T follicular helper cell (primary cell): ENCODE measurements around the gene EYA3.
"Not testable (repeated sequence)": the region's sequence is repeated elsewhere in the genome, so short reads cannot be mapped to it uniquely, and the experiment has no call there.

Experiments
- DNase-seq: peaks from one replicate; pipeline ENCODE4 v3.0.0-alpha.2; 2020; ENCODE audit warnings: low read depth

Gene EYA3

DNA sequence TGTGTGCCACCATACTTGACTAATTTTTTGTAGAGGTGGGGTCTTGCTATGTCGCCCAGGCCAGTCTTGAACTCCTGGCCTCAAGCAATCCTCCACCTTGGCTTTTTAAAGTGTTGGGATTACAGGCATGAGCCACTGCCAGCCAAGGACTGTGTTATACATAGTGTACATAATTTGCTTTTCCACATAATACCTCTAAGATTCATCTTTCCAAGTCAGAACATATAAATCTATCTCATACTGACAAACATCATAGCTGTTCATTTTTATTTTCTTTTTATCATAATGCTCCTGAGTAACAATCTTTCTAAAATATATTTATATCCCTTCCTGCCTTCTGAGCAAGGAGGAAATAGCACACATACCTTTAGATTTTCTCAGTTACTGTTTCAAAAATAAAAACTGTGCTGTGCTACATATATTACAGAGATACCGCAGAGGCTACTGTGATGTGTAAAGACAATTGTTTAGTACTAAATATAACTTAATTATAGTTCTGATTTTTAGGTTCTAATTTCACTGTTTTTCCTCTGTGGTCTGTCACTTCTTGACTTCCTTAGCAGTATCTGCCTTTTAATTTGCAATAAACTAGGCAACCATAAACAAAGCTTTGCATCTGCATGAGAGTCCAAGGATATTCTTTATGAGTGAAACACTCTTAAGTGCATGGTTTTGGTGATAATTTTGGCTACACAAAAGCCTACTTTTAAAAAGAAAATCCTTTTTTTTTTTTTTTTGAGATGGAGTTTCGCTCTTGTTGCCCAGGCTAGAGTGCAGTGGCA lies 59.3 kb downstream of the EYA3 start:
- DNase-seq: no peak

DNA sequence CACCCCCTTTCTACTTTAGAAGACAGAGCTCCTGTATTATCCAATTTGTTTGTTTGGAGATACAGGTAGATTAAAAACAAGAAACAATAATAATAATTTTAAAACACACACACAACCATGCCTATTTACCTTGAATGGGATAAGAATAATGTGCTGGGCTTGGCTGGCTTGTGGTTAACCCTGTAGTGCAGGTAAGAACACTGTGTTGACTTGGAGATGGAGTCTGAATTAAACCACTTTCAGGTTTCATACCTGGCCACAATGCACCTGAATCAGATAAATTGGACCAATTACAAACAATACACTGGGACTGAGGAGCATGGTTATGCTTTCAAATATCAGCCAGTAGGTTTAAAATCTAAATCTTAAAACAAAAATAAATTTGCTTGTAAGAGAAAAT lies 60.8 kb downstream of the EYA3 start:
- DNase-seq: no peak

DNA sequence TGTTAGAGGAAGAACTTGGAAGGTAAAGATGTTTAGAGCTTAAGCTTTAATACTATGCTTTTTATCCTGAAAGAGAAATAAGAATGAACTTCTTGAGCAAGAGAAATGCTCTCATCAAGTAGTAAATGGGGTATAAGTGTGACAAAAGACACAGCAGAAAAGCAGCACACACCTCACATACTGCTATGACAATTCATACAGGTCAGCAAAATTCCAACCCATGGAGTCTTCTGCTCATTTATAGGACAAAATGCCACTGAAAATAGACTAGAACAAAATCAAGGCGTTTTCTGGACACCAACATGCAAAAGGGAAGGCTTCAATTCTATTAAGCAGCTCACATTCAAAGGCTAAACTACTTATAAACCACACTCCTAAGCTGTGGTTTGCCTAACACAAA lies 61.2 kb downstream of the EYA3 start:
- no peak for DNase-seq

DNA sequence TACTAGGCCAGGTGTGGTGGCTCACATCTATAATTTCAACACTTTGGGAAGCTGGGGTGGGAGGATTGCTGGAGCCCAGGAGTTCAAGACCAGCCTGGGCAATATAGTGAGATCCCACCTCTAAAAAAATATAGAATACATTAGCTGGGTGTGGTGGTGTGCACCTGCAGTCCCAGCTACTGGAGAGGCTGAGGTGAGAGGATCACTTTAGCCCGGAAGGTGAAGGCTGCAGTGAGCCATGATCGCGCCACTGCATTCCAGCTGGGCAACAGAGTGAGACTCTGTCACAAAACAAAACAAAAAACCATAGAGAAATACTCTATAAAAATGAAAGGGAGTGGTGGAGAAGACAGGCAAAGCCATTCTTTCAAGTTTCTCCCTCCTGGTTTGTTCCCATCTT lies 62.1 kb downstream of the EYA3 start:
- no peak for DNase-seq

DNA sequence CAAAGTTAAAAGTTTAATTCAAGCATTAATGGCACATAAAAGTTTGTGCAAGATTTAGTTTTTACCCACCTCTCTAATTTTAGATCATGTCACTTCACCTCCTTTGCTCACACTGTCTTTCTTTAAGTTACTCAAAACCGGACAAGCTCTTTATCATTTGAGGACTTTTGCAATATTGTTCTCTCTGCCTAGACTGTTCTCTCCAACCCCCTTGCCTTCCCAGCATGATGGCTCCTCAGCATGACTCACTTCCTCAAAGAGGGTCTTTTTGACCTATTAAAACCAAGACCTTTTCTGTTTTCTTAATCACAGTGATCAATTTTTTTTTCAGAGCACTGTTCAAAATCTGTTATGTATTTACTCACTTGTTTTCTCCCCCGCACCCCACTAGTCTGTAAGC lies 67.3 kb downstream of the EYA3 start:
- no peak for DNase-seq

DNA sequence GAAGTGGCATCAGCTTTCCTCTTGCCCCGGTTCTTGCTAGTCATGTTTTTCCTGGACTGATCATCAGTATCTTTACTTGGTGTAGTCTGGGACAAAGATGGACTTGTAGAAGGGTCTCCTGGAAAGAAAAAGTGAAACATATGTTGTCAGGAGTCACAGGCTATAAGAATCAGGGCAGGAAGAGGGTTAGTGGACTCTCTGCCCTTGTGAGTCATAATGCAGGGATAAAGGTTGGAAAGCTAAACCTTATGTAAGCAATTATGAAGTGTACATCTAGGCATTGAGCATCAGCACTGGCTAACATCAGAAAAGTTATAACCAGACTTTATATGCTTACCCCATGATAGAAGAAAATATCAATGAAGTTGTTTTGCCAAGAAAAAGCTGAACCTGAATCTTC lies 77.4 kb downstream of the EYA3 start:
- DNase-seq: no peak

DNA sequence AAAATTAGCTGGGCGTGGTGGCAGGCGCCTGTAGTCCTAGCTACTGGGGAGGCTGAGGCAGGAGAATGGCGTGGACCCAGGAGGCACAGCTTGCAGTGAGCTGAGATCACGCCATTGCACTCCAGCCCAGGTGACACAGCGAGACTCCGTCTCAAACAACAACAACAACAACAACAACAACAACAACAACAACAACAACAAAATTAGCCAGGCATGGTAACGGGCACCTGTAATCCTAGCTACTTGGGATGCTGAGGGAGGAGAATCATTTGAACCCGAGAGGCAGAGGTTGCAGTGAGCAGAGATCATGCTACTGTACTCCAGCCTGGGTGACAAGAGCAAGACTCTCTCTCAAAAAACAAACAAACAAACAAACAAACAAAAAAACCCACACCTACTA lies 85.3 kb downstream of the EYA3 start:
- DNase-seq: not testable (repeated sequence)

DNA sequence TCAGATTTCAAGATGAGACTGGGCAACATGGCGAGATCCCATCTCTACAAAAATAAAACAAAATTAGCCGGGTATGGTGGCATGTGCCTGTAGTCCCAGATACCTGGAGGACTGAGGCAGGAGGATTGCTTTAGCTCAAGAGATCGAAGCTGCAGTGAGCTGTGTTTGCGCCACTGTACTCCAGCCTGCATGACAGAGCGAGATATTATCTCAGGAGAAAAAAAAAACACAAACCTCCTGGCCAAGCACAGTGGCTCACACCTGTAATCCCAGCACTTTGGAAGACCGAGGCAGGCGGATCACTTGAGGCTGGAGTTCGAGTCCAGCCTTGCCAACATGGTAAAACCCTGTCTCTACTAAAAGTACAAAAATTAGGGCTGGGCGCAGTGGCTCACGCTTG lies 85.8 kb downstream of the EYA3 start:
- DNase-seq: no peak

DNA sequence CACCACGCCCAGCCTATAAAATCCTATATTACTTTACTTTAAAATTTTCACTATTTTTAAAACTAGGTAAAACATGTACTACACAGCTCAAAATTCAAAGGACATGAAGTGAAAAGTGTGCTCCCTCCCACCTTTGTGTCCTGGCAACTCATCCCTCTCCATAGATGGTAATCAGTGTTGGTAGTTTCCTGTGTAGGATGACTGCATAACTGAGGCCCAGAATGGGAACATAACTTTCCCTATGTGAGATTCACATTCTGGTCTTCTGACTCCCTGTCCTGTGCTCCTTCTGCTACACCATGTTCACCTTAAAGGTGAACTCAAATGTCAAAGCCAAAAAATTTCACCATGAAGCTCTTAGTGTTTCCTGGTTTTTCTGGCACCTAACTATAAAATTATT lies 89.4 kb downstream of the EYA3 start:
- DNase-seq: no peak

DNA sequence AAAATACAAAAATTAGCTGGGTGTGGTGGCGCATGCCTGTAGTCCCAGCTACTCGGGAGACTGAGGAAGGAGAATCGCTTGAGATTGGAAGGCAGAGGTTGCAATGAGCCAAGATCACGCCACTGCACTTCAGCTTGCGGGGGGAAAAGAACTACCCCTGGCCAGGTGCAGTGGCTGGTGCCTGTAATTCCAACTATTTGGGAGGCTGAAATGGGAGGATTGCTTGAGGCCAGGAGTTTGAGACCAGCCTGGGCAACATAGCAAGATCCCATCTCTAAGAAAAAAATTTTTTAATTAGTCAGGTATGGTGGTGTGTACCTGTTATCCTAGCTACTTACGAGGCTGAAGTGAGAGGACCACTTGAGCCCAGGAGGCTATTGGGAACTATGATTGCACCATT lies 93.9 kb downstream of the EYA3 start:
- not testable (repeated sequence) for DNase-seq

DNA sequence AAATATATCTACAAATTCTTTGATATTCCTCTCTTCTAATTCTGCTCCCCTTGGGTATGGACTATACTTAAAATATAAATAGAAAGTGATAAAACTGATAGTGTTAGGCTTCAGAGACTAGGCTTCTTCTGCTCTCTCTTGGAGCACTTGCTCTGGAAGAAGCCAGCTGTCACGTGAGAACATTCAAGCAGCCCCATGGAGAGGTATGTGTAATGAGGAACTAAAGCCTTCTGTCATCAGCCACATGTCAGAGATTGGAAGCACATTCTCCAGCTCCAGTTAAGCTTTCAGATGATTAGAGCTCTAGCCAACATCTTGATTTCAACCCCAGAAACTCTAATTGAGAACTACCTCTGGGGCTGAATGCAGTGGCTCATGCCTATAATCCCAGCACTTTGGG lies 94.3 kb downstream of the EYA3 start:
- no peak for DNase-seq

DNA sequence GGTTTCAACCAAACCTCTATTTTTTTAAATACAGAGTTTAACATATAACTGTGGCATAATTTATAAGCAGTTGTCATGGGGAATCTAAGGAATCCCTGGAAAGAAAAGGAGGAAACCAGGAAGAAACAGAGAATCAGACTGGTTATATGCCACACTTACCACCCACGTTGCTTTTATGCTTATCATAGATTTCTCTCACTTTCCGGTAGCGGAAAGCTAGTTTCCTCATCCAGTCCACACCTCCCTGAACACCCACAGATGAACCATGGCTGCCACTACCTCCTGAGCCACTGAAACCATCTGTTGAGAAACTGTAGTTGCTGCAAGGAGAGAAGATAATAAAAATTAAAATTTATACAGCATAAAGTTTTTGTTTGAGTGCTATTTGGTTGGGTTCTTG lies 95.2 kb downstream of the EYA3 start:
- DNase-seq: no peak

DNA sequence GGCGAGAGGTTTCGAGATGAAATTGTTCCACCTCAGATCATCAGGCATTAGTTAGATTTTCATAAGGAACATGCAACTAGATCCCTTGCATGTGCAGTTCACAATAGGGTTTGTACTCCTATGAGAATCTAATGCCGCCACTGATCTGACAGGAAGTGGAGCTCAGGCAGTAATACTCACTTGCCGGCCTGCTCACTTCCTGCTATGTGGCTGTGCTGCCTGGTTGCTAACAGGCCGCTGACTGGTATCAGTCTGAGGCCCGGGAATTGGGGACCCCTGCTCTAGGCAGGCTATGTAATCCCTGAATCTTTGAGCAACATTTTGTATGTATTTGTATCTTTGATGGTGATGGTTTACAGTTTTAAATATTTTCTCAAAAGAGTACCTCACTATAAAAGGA lies 96.1 kb downstream of the EYA3 start:
- peak; percentile 36 for DNase-seq

DNA sequence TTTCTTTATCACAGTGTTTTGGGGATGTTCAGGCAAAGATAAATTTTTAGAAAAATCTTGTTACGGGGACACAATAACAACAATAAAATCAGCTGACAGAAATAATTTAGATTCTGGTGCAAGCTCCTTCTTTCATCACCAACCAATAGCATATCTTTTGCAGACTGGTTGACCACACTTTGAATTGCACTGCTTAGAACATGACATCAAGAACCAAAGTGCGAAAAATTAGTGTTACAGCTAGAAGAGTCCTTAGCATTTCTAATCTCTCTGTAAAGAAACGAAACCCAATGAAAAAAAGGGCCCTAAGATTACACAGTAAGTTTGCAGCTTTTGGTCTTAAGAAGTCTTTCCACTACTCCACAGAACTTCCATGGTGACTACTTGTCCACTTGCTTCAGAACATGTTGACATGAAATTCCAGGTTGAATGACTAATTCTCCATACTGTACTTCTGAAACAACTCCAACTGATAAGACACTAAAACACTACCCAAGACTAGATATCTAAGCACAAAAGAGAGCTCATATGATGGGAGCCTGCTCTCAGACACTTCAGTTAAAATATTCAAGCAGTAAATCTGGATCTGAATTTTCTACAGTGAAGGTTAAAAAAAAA lies 97.4 kb downstream of the EYA3 start:
- no peak for DNase-seq

DNA sequence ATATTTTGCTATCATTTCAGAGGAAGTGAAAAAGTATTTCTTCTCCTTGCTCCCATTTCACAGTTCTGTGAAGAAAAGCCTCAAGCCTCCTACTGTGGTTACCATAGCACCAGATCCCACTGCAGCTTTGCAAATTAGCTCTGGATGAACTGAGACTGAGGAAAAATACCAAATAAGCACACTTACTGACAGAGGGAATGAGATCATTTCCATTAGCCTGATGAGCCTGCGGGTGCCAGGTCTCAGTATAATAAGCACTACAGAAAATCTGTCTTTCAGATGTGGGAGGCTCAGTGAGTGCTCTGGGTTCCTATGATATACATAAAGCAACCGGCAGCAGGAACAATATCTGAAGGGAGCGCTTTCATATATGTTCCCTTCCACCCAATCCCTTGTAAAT lies 107.3 kb downstream of the EYA3 start:
- DNase-seq: no peak

DNA sequence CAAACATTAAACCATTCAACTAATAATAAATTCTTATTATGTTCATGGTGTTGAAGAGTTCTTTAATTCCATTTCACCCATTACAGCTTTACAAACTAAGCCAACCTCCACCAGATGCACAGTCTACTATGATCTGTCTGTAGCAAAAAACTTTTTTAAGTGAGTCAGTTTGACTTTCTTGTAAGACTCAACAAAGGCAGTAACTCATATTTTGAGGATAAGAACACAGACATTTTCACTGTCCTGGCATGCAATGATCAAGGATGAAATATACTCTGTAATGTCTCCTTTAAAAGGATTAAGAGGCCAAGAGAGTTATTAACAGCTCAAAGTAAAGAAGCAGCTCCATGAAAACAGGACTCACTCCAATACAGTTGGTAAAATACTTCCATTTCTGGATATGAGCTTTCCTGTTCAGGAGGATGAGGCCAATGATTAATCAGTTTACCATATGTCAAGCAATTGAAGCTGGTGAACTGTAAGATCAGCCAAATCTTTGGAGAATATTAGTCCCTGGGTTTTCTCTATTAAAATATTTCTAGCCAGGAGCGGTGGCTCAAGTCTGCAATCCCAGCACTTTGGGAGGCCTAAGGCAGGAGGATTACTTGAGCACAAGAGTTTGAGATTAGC lies 108.1 kb downstream of the EYA3 start:
- no peak for DNase-seq

DNA sequence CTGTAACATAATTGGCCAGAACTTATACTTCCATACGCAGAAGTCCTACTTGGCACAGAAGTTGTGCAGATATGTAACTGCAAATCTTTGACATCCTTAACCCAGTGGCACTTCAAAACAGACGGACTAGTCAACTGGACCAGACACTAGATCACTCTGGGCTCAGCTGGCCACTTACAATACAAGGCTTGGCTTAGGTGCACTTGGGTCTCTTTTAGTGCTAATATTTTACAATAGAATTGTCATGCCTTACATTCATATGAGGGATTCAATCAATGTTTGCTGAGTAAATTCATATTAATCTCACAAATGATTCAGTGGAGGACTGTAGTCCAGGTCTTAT lies 108.6 kb downstream of the EYA3 start:
- DNase-seq: no peak

DNA sequence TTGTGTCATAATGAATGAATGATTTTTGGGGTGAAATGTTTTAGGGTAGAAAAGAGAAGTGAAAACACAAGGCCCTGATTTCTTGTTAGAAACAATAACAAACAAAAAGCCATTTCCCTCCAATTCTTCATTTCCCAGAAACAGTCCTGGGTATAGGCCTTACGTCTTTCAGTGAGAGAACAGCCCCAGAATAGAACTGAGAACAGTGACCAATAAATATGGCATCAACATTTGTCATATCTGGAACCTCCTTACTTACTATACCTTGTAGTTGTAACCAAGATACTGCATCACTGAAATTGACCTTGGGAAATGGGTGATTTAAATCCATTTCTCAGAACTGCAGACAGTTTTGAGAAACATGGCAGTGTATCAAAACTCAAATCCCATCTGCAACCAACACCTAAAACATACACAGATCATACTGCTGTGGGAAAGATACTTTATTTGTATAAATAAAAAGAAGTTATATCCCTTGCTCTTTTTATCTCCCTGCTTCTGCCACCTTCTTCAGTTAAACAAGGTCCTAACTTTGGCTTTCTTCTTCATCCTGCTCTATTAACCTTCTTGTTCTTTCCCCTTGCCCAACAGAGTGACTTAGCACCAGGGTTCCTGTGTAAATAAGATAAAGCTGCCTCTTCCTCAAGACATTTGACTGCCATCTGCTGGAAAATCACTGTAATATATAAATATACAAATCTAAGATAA lies 109.1 kb downstream of the EYA3 start:
- DNase-seq: no peak

DNA sequence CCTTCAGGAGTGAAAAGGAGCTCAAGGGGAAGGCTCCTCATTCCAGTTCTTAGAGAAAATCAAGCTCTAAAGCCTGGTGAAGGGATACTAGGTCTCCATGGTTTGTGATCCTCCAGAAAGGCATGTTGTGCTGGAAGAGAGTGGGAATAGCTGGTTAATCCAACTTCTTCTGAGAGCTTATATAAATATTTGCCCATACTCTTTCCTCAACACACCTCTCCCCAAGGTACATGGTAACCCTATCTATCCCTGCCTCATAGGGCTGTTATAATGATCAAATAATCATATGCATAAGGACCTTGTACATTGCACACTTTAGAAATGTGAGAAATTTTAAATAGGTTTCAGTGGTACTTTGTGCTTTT lies 114.0 kb downstream of the EYA3 start:
- DNase-seq: no peak

DNA sequence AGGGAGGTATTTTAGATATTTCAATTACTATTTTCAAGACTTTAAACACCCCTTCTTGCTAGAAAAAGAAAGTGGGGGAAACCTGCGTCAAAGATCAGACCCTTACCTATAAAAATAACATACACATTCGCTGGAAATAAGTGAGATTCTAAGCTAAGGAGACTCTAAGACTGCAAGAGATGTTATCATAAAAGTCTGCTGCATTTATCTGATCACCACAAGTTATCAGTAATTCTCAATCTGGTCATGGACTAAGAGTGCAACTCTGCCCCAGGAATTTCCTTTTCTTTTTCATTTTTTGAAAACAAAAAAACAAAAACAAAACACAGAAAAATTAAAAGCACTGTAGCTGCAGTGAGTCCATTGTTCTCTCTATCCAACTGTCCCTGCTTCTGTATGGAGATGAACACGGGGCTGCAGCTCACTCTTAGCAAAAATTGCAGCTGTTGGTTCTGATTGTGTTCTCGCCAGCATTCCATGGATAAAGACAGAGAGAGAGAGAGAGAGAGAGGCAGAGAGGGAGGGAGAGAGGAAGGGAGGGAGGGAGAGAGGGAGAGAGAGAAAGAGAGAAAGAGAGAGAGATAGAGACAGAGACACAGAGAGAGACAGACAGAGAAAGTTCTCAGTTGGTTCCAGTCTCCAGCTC lies 114.5 kb downstream of the EYA3 start:
- DNase-seq: no peak

DNA sequence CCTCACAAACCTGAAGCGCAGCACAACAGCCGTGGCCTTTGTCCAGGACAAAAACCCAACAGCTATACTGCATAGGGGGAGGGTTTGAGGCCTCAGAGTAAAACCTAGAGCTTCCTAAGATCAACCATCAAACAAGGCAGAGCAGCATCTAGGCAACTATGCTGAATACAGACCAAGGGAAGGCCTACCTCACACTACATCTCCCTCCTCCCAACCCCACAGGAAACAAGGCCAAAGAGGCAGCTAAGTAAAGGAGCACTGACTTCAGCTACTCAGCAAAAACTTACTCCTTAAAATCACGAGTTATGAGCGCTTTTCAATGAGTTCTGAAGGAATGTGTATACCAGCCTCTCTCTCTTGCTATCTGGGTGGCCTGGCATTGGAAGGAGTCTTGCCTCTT lies 116.3 kb downstream of the EYA3 start:
- DNase-seq: no peak

DNA sequence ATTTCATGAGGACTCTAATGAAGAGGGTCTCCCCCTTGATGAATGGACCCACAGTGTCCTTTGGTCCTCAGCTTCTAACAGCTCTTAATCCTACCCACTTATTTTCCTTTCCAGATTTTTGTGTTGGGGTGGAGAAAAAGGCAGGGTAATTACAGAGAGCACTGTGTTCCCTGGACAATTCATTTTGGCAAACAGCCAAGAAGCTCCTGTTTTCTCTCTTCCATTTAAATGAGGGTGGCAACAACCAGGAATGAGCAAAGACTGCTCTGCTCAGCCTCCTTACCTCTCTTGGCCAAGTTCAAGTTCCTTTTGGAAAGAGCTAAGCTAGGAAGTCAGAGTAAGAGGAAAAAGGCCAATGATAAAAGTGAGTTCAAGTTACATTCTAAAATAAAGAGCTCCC lies 116.7 kb downstream of the EYA3 start:
- DNase-seq: no peak

DNA sequence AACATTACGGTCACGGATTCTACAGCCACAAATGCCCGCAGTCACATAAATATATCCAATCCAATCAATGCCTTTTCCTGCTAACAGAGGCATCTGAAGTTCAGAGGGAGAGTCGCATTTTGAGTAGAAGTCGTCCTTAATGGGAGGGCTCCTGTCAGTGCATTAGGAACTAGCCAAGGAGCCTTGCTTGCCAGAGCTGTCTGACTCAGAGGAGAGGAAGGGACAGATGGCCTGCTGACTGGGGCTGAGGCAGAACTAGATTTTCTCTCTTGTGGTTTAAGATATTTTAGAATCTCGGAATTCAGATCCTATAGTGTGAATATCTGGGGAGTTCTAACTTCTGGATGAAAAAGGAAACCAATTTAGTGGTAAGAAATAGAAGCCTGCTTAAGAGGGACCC lies 118.0 kb downstream of the EYA3 start:
- DNase-seq: no peak
